ENCODE data around the gene GH2.
"Not testable (repeated sequence)": the region's sequence is repeated elsewhere in the genome, so short reads cannot be mapped to it uniquely, and the experiment has no call there.

The GH2 gene

GRCh38 chr17:63874061-63874626, 7.6 kb downstream of the GH2 start:
- not testable (repeated sequence) for DNase-seq (ENCODE audit: low spot score)

- not testable (repeated sequence) for DNase-seq (ENCODE audit: low spot score)
Measured at GRCh38 chr17:63873577-63873976, 8.2 kb downstream of the GH2 start, which contains the start of gene CSH2. TSS of gene CSH2 (minus strand) at chr17:63873677. CDS start at chr17:63873614, 63 bp downstream.

- DNase-seq (ENCODE audit: low spot score), result not testable (repeated sequence)
Measured at GRCh38 chr17:63871646-63872365, 9.9 kb downstream of the GH2 start.

GRCh38 chr17:63870292-63870665, 11.5 kb downstream of the GH2 start:
- not testable (repeated sequence) for DNase-seq (ENCODE audit: low spot score)

GRCh38 chr17:63869491-63870291, 12.1 kb downstream of the GH2 start:
- not testable (repeated sequence) for DNase-seq (ENCODE audit: low spot score)

- not testable (repeated sequence) for DNase-seq (ENCODE audit: low spot score)
Measured at GRCh38 chr17:63866625-63867024, 15.1 kb downstream of the GH2 start.

- no peak for DNase-seq (ENCODE audit: low spot score)
Measured at GRCh38 chr17:63859257-63859656, 22.5 kb downstream of the GH2 start.

- DNase-seq (ENCODE audit: low spot score), result not testable (repeated sequence)
Measured at GRCh38 chr17:63856425-63856824, 25.3 kb downstream of the GH2 start.

- DNase-seq (ENCODE audit: low spot score), result no peak
Measured at GRCh38 chr17:63855185-63855584, 26.6 kb downstream of the GH2 start.

- no peak for DNase-seq (ENCODE audit: low spot score)
Measured at GRCh38 chr17:63854709-63855108, 27.0 kb downstream of the GH2 start.

GRCh38 chr17:63853260-63853659, 28.5 kb downstream of the GH2 start:
- no peak for DNase-seq (ENCODE audit: low spot score)

- DNase-seq (ENCODE audit: low spot score), result no peak
Measured at GRCh38 chr17:63850401-63850800, 31.3 kb downstream of the GH2 start.

- DNase-seq (ENCODE audit: low spot score), result peak; percentile 96
Measured at GRCh38 chr17:63848834-63849689, 32.7 kb downstream of the GH2 start.

GRCh38 chr17:63847525-63848249, 34.1 kb downstream of the GH2 start:
- no peak for DNase-seq (ENCODE audit: low spot score)

- DNase-seq (ENCODE audit: low spot score), result no peak
Measured at GRCh38 chr17:63845509-63845908, 36.2 kb downstream of the GH2 start.

- DNase-seq (ENCODE audit: low spot score), result no peak
Measured at GRCh38 chr17:63843910-63844677, 37.6 kb downstream of the GH2 start.

- DNase-seq (ENCODE audit: low spot score), result not testable (repeated sequence)
Measured at GRCh38 chr17:63843387-63843888, 38.3 kb downstream of the GH2 start.

GRCh38 chr17:63842540-63843386, 39.0 kb downstream of the GH2 start, which contains the start of gene SMARCD2:
TSS of gene SMARCD2 (minus strand) at chr17:63842685. CDS start at chr17:63842674, 11 bp downstream.
- DNase-seq (ENCODE audit: low spot score), result peak; percentile 100

- DNase-seq (ENCODE audit: low spot score), result peak; percentile 84
Measured at GRCh38 chr17:63842173-63842539, 39.6 kb downstream of the GH2 start.

All from ecto neural progenitor cell (in vitro differentiated cells).